K562 (cell line): ENCODE data around the gene ITPR1. TPM values are rescaled to one million over a fixed set of nuclear protein-coding genes. Genes with fewer than 3 reads are reported as not detected.

ENCODE experiments used
- ATAC-seq: fragments of 200-7000 bp; cut with Tn5 transposase; 3 replicates; pipeline ENCODE4 v1.9.1; 2020; ENCODE audit warnings: moderate library complexity
- BruUV-seq: library from RNA; stranded (reverse); fragments of 400-500 nt; replicated peaks from 2 replicates; lab custom pipeline; 2021; lab: Mats Ljungman, UMichigan
- CTCF ChIA-PET: fragments of 300-600 bp; formaldehyde crosslinking; extraction: SDS; loops from one replicate; lab custom pipeline; 2021; ENCODE audit warnings: low intra/inter-chr PET ratio; lab: Yijun Ruan, JAX
- POLR2A ChIA-PET: fragments of 300-600, 350-650 bp; sonication (Branson Sonifier 250); formaldehyde crosslinking; extraction: SDS; loops from one replicate; lab custom pipeline; 2021; ENCODE audit warnings: antibody characterized with exemption, inconsistent platforms; lab: Yijun Ruan, JAX
- DNase-seq, 4 experiments: peaks; one replicate each; pipeline versions ENCODE4 v3.0.0 to v3.0.0-alpha.2; 2011 to 2018; ENCODE audit warnings: low spot score in 3 of 4, mixed read lengths in 3 of 4; ENCODE audit errors: extremely low read depth in 1 of 4
- FAIRE-seq: peaks from 2 replicates; lab custom pipeline; 2011; peaks lifted over from hg19 to GRCh38; lab: Jason Lieb, UNC
- H2AFZ ChIP-seq: 2 replicates; pipeline ENCODE4 v1.6.0; 2011; ENCODE audit warnings: low read depth, low read length, control low read depth, inconsistent platforms
- H3K27ac ChIP-seq: fragments of 200-600 bp; 3 replicates; pipeline ENCODE4 v1.8.0; 2011; ENCODE audit warnings: low read depth, mild to moderate bottlenecking, control low read depth, inconsistent platforms, low read length, moderate library complexity, mixed read lengths; ENCODE audit errors: extremely low read depth
- H3K27me3 ChIP-seq, 2 experiments: fragments of 300-600 bp in 1 of 2; 2 replicates in 1 of 2; 3 replicates in 1 of 2; pipeline versions ENCODE4 v1.6.0 to v1.8.0; 2011; ENCODE audit warnings: inconsistent platforms in 2 of 2, low read length in 2 of 2, mild to moderate bottlenecking in 1 of 2, mixed read lengths in 1 of 2, moderate library complexity in 1 of 2; ENCODE audit not compliant: control insufficient read depth in 2 of 2, insufficient read depth in 2 of 2
- H3K36me3 ChIP-seq: fragments of 300-600 bp; 3 replicates; pipeline ENCODE4 v1.8.0; 2011; ENCODE audit warnings: mild to moderate bottlenecking, low read length, inconsistent platforms; ENCODE audit not compliant: control insufficient read depth, insufficient read depth
- H3K4me1 ChIP-seq, 2 experiments: fragments of 200-600 bp in 1 of 2; replicated peaks in 1 of 2; 2 replicates in 1 of 2; 3 replicates in 1 of 2; pipeline versions ENCODE4 v1.5.1 to v1.8.0; 2011; ENCODE audit warnings: inconsistent platforms in 2 of 2, low read length in 2 of 2, mild to moderate bottlenecking in 1 of 2, mixed read lengths in 1 of 2, moderate library complexity in 1 of 2; ENCODE audit not compliant: control insufficient read depth in 2 of 2, insufficient read depth in 2 of 2
- H3K4me2 ChIP-seq: 2 replicates; pipeline ENCODE4 v1.6.1; 2011; ENCODE audit warnings: low read length, control low read depth, inconsistent platforms, mixed read lengths; ENCODE audit not compliant: insufficient read depth
- H3K4me3 ChIP-seq: fragments of 200-600 bp; sonication (generic), shearing (Covaris generic); 2 replicates; pipeline ENCODE4 v1.5.1; 2016; ENCODE audit warnings: control low read depth, inconsistent platforms
- H3K79me2 ChIP-seq: fragments of 200-600 bp; 3 replicates; pipeline ENCODE4 v1.8.0; 2011; ENCODE audit warnings: low read length, inconsistent platforms; ENCODE audit not compliant: control insufficient read depth, insufficient read depth
- H3K9ac ChIP-seq, 2 experiments: 2 replicates each; pipeline versions ENCODE4 v1.6.0 to v1.6.1; 2011; ENCODE audit warnings: low read depth in 2 of 2, low read length in 2 of 2, control low read depth in 1 of 2, inconsistent platforms in 1 of 2, mild to moderate bottlenecking in 1 of 2, mixed read lengths in 1 of 2; ENCODE audit not compliant: insufficient read depth in 1 of 2
- H3K9me1 ChIP-seq: one replicate; pipeline ENCODE4 v1.6.0; 2011; ENCODE audit warnings: inconsistent platforms, mild to moderate bottlenecking, low read length, moderate library complexity; ENCODE audit not compliant: control insufficient read depth, insufficient read depth
- H3K9me3 ChIP-seq: replicated peaks from 2 replicates; pipeline ENCODE4 v1.5.1; 2011; ENCODE audit warnings: low read depth, low read length, inconsistent platforms; ENCODE audit not compliant: control insufficient read depth, insufficient read depth
- H4K20me1 ChIP-seq: replicated peaks from 2 replicates; pipeline ENCODE4 v1.6.1; 2011; ENCODE audit warnings: low read length, inconsistent platforms, mixed read lengths; ENCODE audit not compliant: control insufficient read depth, insufficient read depth
- C11orf30 ChIP-seq: fragments of 450-650 bp; IDR thresholded peaks from 2 replicates; pipeline ENCODE4 v1.6.1; 2016; ENCODE audit warnings: low read depth, mild to moderate bottlenecking
- CEBPB ChIP-seq: fragments of 450-650 bp; IDR thresholded peaks from 2 replicates; pipeline ENCODE4 v1.6.1; 2016; ENCODE audit warnings: missing genetic modification characterization, missing compliant biosample characterization
- CEBPG ChIP-seq, 3 experiments: fragments of 200-800 bp in 1 of 3; sonication (Bioruptor generic) in 1 of 3; sonication (generic) in 1 of 3; formaldehyde crosslinking in 1 of 3; IDR thresholded peaks in 2 of 3; conservative IDR thresholded peaks in 1 of 3; 2 replicates each; pipeline versions ENCODE4 v1.6.1 to v1.8.0; 2016 to 2022; ENCODE audit warnings: missing compliant biosample characterization in 2 of 3, missing genetic modification characterization in 2 of 3, mild to moderate bottlenecking in 1 of 3, missing genetic modification reagents in 1 of 3
- COPS2 ChIP-seq: fragments of 450-650 bp; conservative IDR thresholded peaks from 2 replicates; pipeline ENCODE4 v1.6.1; 2016; ENCODE audit warnings: mild to moderate bottlenecking, moderate library complexity
- EP300 ChIP-seq: IDR thresholded peaks from 2 replicates; pipeline ENCODE4 v1.6.1; 2012; ENCODE audit warnings: low read length, improper control_type of control experiment
- FOXJ2 ChIP-seq: fragments of 200-800 bp; sonication (Bioruptor generic); IDR thresholded peaks from 2 replicates; pipeline ENCODE4 v1.6.1; 2016; ENCODE audit warnings: missing genetic modification characterization, missing compliant biosample characterization
- MAFF ChIP-seq: IDR thresholded peaks from 2 replicates; pipeline ENCODE4 v1.6.1; 2012; ENCODE audit warnings: low read length, improper control_type of control experiment
- MAFG ChIP-seq: fragments of 450-650 bp; conservative IDR thresholded peaks from 2 replicates; pipeline ENCODE4 v1.6.1; 2016; ENCODE audit warnings: missing genetic modification characterization, missing compliant biosample characterization
- MAFK ChIP-seq: IDR thresholded peaks from 2 replicates; pipeline ENCODE4 v1.6.1; 2011; ENCODE audit warnings: low read length, improper control_type of control experiment
- NFE2 ChIP-seq: IDR thresholded peaks from 2 replicates; pipeline ENCODE4 v1.6.1; 2014; ENCODE audit warnings: antibody characterized with exemption, low read depth
- ZC3H8 ChIP-seq: fragments of 450-650 bp; IDR thresholded peaks from 2 replicates; pipeline ENCODE4 v1.6.1; 2017
- ZNF217 ChIP-seq: sonication (generic); formaldehyde crosslinking; IDR thresholded peaks from 2 replicates; pipeline ENCODE4 v1.8.0; 2022; ENCODE audit warnings: mild to moderate bottlenecking, missing genetic modification reagents
- ZNF316 ChIP-seq: fragments of 450-650 bp; IDR thresholded peaks from 2 replicates; pipeline ENCODE4 v1.6.1; 2016
- ZNF583 ChIP-seq: fragments of 250-450 bp; sonication (Bioruptor Pico); IDR thresholded peaks from 2 replicates; pipeline ENCODE4 v1.4.0; 2020
- WGBS: fragments of 100-300 bp; shearing (Covaris generic); methylation state at CpG from one replicate; pipeline ENCODE4 v1.1.6; 2016; ENCODE audit warnings: low coverage, mixed read lengths; ENCODE audit not compliant: insufficient coverage; ENCODE audit errors: missing lambda C conversion rate; 5-methylcytosine and 5-hydroxymethylcytosine counted together
- in situ Hi-C: fragments of 300-500 bp; cut with MboI; formaldehyde crosslinking; loops from 4 replicates; pipeline ENCODE4 v1.15.0; 2018; ENCODE audit warnings: inconsistent platforms, mixed read lengths
- intact Hi-C: fragments of 100-400 bp; cut with micrococcal nuclease; formaldehyde crosslinking; loops from 2 replicates; pipeline ENCODE4 v1.14.2; 2022
- polyA plus RNA-seq, 8 experiments: library from polyadenylated mRNA; depleted of rRNA in 4 of 8; stranded (reverse) in 5 of 8; unstranded in 3 of 8; fragments of >200 nt; fragmentation: Nextera tagmentation in 2 of 8; fragmentation: Illumina TruSeq in 1 of 8; extraction: Ambion mirVana in 2 of 8; extraction: Trizol in 1 of 8; gene quantifications; 2 replicates each; pipeline versions ENCODE4 v1.2.1 to v1.2.3, GENCODE V29; 2011 to 2014; ENCODE audit warnings: inconsistent platforms in 1 of 8, missing spikeins in 1 of 8
- total RNA-seq, 7 experiments: library from RNA; depleted of rRNA in 6 of 7; stranded (reverse); fragments of >200 nt in 6 of 7; fragmentation: Illumina TruSeq in 2 of 7; extraction: Trizol in 2 of 7; gene quantifications; 2 replicates each; pipeline versions ENCODE4 v1.2.1 to v1.2.3, GENCODE V29; 2011 to 2021; ENCODE audit warnings: low replicate concordance in 1 of 7
- TF ChIP-seq, protein P1 (sequence below): sonication (generic); formaldehyde crosslinking; IDR thresholded peaks from 2 replicates; pipeline ENCODE4 v1.8.0; 2022; ENCODE audit warnings: missing genetic modification reagents, mild to moderate bottlenecking, borderline replicate concordance

ITPR1 gene
- total and polyA plus RNA-seq, 9 of the 15 experiments (the other 6 are each of a cell fraction or from before 2014, with no cell fraction given): 22.4 to 40.0 (median 27.4) TPM

DNA sequence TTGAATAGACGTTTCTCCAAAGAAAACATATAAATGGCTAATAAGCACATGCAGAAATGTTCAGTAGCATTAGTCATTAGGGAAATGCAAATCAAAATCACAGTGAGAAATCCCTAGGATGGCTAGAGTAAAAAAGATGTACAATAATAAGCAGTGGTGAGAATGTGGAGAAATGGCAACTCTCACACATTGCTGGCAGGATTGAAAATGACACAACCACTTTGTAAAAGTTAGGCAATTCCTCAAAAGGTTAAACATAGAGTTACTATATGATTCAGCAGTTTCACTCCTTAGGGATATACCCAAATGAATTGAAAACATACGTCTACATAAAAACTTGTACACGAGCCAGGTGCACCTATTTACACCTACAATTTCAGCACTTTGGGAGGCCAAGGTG, 108.7 kb downstream of the ITPR1 start:
- ChIA-PET CTCF (no interaction called here), POLR2A (interaction anchor here (1.0 to 1.4 kb wide), 2 partner anchors 12 to 68 kb away, joined by 3 to 4 read pairs; no protein-coding TSS in a partner anchor)
- Histone ChIP-seq H3K4me1 (peaks cover 0 to 6% of the 10 kb centered on the region in 2 experiments; a peak in 2 of 5 replicates), H3K27ac (no peak overlapping the region), H3K4me3 (no peak overlapping the region), H3K9me3 (no peaks in the 10 kb centered on the region), H3K9me1 (no peaks in the 10 kb centered on the region), H3K79me2 (no peaks in the 10 kb centered on the region), H3K36me3 (no peaks in the 10 kb centered on the region), H3K4me2 (no peak overlapping the region), H3K9ac (no peak overlapping the region), H4K20me1 (no peaks in the 10 kb centered on the region; the same call in 1 of the 2 replicates), H3K27me3 (no peaks in the 10 kb centered on the region), H2AFZ (no peak overlapping the region)
- no peak for ATAC-seq
- no TSS peak for BruUV-seq
- 16% methylated on average over 3 of the region's 3 CpGs for WGBS
- no peak for FAIRE-seq
- no peak for DNase-seq
- intact Hi-C loops: no loop called here
- in situ Hi-C loops: no loop called here
- TF ChIP-seq ZNF583 (no peak), ZNF217 (no peak), ZC3H8 (no peak), MAFF (peak; percentile 9; the same call in 1 of the 2 replicates), NFE2 (peak; percentile 73), FOXJ2 (tag) (no peak), MAFK (peak; percentile 38; the same call in 1 of the 2 replicates), MAFG (tag) (peak; percentile 68), COPS2 (no peak), CEBPG (CRISPR knock-in tag; IDR thresholded peaks at IDR 0.05) (no peak), CEBPG (tag; conservative IDR thresholded peaks at IDR 0.05 in 1 of 2, IDR thresholded peaks at IDR 0.05 in 1 of 2) (peak in 1 of 2 experiments; percentile 56; a peak in 2 of 4 replicates), EP300 (no peak), ZNF316 (peak; percentile 79), C11orf30 (peak; percentile 76), CEBPB (tag) (peak; percentile 82)
- TF ChIP-seq, protein P1, sequence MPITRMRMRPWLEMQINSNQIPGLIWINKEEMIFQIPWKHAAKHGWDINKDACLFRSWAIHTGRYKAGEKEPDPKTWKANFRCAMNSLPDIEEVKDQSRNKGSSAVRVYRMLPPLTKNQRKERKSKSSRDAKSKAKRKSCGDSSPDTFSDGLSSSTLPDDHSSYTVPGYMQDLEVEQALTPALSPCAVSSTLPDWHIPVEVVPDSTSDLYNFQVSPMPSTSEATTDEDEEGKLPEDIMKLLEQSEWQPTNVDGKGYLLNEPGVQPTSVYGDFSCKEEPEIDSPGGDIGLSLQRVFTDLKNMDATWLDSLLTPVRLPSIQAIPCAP (CRISPR knock-in tag): no peak
